ENCODE measurements around the gene PDE4D.

DNA sequence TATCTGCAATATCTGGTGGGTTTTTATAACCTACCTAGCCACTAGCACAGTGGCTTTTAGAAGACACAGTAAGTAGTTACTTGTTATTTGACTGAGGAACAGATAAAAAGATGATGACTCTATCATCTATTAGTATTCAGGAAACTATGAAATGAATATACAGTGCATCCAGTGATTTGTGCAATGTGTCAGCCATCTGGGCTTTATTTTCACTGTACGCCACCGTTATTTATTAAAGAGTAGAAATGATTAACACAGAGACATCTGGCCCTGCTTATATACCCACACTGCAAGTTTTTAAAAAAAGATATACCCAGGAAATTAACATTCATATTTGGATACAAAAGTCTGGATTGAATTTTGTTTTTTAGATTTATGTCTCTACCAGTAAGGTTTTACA is 408.4 kb downstream of the PDE4D start:
- TF ChIP-seq EZH2 (IDR thresholded peaks at IDR 0.05): no peak
- TF ChIP-seq, protein P1, sequence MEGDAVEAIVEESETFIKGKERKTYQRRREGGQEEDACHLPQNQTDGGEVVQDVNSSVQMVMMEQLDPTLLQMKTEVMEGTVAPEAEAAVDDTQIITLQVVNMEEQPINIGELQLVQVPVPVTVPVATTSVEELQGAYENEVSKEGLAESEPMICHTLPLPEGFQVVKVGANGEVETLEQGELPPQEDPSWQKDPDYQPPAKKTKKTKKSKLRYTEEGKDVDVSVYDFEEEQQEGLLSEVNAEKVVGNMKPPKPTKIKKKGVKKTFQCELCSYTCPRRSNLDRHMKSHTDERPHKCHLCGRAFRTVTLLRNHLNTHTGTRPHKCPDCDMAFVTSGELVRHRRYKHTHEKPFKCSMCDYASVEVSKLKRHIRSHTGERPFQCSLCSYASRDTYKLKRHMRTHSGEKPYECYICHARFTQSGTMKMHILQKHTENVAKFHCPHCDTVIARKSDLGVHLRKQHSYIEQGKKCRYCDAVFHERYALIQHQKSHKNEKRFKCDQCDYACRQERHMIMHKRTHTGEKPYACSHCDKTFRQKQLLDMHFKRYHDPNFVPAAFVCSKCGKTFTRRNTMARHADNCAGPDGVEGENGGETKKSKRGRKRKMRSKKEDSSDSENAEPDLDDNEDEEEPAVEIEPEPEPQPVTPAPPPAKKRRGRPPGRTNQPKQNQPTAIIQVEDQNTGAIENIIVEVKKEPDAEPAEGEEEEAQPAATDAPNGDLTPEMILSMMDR (IDR thresholded peaks at IDR 0.05): no peak

All from neural progenitor cell (in vitro differentiated cells).